Stimulated activated CD8-positive, alpha-beta memory T cell treated with anti-CD3 and anti-CD28 coated beads, Interleukin-2, amount 100 ng/mL, for 48 hours (primary cell): ENCODE data around the gene C2orf42.
"Not testable (repeated sequence)": the region's sequence is repeated elsewhere in the genome, so short reads cannot be mapped to it uniquely, and the experiment has no call there.

ENCODE experiments used
- DNase-seq, 2 donors: peaks; one replicate each; pipeline ENCODE4 v3.0.0-alpha.2; 2020; ENCODE audit warnings: low read depth in 2 of 2

The C2orf42 gene

DNA sequence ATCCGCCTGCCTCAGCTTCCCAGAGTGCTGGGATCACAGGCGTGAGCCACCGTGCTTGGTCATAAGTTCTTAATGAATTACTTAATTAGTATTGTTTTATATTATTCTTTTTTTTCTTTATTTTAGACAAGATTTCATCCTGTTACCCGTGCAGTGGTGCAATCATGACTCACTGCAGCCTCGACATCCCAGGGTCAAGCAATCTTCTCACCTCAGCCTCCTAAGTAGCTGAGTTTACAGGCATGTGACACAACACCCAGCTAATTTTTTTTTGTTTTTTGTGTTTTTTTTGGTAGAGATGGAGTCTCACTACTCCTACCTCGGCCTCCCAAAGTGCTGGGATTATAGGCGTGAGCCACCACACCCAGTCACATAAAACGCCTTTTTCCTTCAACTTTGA, 17.3 kb downstream of the C2orf42 start:
- no peak for DNase-seq

DNA sequence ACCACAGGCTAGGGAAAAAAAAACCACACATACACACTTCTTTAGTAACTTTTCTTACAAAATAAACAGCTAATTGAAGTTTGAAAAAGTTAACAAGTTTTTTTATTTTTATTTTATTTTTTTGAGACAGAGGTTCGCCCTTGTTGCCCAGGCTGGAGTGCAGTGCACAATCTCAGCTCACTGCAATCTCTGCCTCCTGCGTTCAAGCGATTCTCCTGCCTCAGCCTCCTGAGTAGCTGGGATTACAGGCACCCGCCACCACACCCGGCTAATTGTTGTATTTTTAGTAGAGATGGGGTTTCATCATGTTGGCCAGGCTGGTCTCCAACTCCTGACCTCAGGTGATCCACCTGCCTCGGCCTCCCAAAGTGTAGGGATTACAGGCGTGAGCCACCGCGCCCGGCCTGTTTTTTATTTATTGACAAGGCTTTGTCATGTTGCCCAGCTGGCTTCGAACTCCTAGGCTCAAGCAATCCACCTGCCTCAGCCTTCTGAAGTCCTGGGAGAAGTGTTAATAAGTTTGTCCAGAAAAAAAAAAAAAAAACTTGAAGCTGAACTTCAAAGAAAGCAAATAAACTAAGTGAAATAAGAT, 21.1 kb downstream of the C2orf42 start:
- not testable (repeated sequence) for DNase-seq

- no peak for DNase-seq
Observed at GRCh38 chr2:70161069-70161534, 29.7 kb downstream of the C2orf42 start.

GRCh38 chr2:70160545-70160944, 30.3 kb downstream of the C2orf42 start:
- no peak for DNase-seq

DNA sequence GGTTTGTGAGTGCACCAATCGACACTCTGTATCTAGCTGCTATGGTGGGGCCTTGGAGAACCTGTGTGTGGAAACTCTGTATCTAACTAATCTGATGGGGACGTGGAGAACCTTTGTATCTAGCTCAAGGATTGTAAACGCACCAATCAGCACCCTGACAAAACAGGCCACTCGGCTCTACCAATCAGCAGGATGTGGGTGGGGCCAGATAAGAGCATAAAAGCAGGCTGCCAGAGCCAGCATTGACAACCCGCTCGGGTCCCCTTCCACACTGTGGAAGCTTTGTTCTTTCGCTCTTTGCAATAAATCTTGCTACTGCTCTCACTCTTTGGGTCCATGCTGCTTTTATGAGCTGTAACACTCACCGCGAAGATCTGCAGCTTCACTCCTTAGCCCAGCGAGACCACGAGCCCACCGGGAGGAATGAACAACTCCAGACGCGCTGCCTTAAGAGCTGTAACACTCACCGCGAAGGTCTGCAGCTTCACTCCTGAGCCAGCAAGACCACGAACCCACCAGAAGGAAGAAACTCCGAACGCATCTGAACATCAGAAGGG, 41.6 kb downstream of the C2orf42 start:
- DNase-seq = not testable (repeated sequence)

DNA sequence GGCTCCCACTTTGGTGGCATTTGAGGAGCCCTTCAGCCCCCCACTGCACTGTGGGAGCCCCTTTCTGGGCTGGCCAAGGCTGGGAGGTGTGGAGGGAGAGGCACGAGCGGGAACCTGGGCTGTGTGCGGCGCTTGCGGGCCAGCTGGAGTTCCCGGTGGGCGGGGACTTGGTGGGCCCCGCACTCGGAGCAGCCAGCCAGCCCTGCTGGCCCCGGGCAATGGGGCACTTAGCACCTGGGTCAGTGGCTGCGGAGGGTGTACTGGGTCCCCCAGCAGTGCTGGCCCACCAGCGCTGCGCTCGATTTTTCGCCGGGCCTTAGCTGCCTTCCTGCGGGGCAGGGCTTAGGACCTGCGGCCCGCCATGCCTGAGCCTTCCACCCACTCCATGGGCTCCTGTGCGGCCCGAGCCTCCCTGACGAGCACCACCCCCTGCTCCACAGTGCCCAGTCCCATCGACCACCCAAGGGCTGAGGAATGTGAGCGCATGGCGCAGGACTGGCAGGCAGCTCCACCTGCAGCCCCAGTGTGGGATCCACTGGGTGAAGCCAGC, 42.5 kb downstream of the C2orf42 start:
- not testable (repeated sequence) for DNase-seq

DNA sequence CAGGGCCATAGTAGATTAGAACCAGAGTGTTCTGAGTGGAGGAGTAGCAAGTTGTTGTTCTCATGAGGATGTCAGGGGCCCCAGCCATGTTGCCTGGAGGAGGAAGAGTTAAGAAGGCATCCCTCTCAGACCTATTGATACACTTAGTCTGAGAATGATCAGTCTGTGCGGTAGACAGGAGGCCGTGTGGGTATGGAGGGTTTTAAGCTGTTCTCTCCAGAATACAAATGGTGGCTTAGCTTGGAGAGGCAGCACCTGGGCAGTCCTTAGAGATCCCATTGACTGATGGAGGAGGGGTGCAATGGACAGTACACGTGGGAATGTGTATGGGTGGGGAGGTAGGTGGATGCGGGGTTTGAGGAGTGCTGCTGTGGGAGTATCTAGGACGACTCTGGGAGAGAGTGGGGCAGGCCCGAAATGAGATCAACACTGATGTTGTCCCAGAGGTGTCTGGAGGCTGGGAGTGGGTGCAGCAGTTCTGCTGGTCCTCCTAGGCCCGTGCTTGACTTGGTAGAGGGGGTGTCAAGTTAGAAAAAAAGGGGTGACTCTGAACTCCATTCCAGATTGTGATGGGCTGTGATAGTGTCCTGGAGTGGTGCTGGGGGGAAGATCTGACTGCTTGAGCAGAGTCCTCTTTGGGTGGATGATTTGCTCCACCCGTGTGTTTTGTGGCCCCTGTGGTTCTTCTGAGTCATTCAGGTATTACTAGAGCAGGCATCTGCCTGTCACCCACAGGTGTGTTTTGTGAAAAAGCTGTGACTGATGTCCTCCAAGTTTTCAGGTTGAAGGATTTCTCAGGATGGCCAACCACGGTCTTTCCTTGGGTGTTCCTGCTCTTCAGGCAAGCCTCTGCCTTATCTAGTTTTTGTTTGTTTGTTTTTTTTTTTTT, 44.7 kb downstream of the C2orf42 start:
- no peak for DNase-seq

- DNase-seq = no peak
Observed at GRCh38 chr2:70145144-70145490, 45.7 kb downstream of the C2orf42 start.

DNA sequence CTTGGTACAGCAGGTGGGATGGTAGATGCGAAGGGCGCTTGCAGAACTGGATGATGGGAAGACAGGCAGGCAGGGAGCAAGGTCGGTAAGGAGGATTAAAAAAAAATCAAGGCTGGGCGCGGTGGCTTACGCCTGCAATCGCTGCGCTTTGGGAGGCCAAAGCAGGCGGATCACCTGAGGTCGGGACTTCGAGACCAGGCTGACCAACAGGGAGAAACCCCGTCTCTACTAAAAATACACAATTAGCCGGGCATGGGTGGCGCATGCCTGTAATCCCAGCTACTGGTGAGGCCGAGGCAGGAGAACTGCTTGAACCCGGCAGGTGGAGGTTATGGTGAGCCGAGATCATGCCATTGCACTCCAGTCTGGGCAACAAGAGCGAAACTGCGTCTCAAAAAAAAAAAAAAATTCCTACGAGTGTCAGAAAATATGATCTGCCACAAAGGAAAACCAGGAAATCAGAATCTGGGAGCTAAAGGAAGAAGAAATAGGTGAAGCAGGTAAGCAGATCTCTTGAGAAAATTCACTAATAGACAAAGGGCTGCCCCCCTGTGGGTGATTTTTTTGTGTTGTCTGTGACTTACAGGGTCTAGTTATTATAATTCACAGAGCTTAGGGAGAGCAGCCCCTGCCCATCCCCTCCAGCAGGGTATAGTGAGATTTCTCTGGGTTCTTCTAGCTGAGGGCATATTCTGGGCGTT, 46.2 kb downstream of the C2orf42 start:
- DNase-seq = no peak

- DNase-seq = no peak
Observed at GRCh38 chr2:70143314-70144150, 47.3 kb downstream of the C2orf42 start.

DNA sequence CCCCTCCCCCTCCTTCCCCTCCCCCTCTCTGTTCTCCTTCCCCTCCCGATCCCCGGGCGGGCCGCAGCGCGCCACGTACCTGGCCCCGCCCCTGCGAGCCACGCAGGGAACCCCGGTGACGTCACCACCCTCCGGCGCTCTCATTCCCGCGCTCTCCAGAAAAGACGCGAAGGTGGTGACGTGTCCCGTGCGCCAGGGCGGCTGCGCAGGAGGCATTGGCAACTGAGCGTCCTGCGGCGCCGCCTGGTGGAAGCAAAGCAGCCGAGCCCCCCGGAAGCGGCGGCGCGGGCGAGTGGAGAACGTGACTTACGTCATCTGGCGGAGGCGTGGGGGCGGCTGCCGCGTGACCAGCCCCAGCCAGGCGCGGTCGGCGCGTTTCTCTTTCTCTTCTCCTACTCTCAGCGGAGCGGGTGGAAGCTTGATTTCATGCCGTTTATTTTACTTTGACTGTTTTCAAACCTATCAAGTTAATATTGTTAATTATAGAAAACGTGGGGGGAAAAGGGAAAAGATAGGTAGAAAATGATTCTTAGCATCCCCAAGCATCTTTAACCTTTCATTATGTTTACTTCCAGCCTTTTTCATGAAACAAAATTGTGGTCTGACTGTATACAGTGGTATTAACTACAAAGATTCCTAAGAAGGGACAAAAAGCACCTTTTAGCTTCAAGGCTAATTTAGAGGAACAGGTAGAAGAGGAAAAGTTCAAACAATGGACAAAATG, 48.1 kb downstream of the C2orf42 start:
- peak; percentile 99 to 100 for DNase-seq

GRCh38 chr2:70141902-70142589, 48.8 kb downstream of the C2orf42 start:
- no peak for DNase-seq

DNA sequence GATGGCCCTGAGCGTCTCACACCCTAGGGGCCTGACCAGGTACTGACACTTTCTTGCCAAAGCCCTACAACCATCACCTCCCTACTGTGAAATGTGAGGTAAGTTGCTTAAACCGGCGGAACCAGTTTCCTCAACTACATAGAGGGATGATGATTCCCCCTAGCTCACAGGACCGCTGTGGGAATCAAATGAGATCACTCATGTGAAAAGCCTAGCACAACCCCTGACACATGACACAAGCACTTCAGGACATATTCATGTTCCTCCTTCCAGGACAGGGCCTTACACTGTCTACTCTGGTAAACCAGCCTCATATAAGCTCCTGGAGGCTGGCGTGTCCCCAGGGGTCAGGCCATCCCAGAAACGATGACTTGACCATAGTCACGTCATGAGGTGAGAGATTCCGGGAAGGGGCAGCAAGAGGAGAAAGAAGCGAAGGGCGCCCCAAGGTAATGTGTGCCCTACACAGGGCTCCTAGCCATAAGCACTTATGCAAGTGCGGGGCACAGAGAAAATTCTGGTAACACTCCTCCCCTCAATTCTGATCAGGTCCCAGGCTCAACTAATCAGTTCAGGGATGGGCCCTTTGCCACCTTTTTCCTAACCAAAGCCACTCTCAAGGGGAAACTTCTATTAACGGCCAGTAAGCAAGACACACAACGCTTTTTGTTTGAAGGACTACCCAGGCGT, 49.5 kb downstream of the C2orf42 start:
- no peak for DNase-seq

DNA sequence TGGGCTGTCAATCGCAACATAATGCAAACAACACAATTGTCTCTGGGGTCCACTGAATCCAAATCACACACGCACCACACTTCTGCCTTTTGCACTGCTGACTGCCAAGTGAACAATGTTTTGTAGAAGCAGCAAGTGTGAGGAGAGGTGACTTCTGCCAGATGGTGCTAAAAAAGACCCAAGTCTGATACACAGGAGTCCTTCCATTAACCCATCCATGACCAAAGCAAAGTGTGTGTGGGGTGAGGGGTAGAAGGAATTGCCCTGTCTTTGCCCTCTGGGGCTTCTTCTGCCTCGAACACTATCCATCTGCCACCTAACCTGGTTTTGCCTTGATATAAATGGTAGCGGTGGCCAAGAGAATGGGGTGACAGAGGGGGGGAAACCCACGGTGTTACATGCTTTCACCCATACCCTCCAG, 50.0 kb downstream of the C2orf42 start:
- no peak for DNase-seq

GRCh38 chr2:70134323-70134983, 56.4 kb downstream of the C2orf42 start:
- not testable (repeated sequence) for DNase-seq

GRCh38 chr2:70133491-70134322, 57.1 kb downstream of the C2orf42 start:
- no peak for DNase-seq

GRCh38 chr2:70133127-70133452, 57.7 kb downstream of the C2orf42 start:
- no peak for DNase-seq
